Stimulated activated CD4-positive, alpha-beta T cell treated with anti-CD3 and anti-CD28 coated beads, Interleukin-15, amount 100 ng/mL, for 1 hour (primary cell): ENCODE results near the gene SP2.

Experiments
- DNase-seq, 2 donors: peaks; one replicate each; pipeline ENCODE4 v3.0.0-alpha.2; 2020; ENCODE audit warnings: low read depth in 1 of 2, low spot score in 1 of 2

SP2 gene

GRCh38 chr17:47889734-47890529 is 6.1 kb upstream of the SP2 start:
- DNase-seq = peak; percentile 84 to 91

DNA sequence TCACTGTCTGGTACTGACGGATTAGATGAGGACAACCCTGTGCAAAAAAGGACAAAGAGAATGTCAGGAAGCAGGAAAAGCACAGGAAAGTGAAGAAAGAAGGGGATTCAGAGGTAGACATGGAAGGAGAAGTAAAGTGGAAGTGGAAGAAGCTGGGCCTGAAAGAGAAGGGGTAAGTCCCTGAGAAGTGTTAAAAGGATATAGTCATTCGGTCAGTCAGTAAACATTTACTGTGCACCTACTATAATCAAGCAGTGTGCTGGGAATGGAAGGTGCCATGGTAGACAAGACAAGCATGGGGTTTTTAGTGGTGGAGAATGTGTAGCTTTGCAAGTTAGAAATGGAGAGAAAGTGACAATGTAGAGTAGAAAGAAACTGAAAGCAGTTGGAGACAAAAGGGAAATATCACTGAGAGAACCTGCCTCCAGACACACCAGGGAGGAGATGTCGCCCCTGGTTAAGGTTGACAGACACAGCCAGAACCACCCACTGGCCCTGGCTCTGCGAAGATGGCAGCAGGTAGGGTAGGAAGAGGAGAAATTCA is 4.4 kb upstream of the SP2 start:
- no peak for DNase-seq

DNA sequence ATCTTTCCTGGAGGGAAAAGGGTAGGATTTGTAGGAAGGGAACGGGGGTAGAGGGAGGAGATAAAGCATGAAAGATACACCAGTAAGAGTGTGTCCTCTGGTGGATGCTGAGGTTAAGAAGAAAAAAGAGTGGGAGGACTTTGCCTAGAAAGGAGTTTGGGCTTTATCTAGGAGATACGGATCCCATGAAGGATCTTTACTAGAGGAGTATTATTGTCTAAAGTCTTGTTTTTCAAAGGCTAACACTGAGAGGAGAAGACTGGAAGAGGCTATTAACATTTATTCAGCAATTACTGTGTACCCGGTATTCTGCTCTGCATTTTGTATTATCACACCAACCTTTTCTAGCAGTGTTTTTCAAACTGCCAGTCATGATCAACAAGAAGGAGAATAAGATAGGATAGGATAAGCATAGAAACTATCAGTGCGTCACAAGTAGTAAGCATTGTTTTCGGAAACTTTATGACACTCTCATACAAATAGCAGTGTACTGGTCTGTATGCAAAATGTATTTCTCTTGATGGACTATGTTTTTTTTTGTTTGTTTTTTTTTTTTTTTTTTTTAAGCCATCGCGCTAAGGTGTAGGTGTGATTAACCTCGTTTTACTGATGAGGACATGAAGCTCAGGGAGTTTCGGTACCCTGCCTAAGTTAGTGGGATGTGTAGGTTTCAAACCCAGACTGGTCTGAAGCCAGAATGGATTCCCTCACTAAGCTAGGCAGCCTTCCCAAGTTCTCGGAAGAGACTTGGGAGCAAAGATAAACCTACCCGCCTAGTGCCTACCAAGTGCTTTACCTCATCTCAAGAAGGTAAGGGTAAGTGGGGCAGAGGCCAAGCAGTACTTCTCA is 1.3 kb upstream of the SP2 start:
- no peak for DNase-seq

DNA sequence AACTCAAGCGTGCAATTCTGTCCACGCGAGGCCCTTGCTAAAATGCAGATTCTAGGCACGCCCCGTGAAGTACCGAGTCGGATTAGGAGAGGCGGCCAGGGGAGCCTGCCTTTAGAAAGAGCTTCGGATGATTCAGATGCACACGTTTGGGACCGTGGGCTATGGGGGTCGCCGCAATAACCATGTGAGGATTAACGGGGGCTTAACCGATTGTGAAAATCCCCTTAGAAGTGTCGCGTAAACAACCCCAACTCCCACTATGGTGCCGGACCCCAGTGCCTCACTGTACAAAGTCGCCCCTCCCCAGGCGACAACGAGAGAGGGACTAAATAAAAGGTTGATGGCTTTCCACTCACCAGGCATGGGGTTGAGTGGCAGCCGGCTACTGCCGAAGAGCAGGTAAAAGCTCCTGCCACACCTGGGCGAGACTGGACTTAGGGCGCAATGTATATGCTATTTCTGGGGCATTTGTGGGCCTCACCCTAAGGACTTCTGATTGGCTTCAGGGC is 635 bp upstream of the SP2 start:
- DNase-seq = peak in 1 of 2 donors; percentile 3

DNA sequence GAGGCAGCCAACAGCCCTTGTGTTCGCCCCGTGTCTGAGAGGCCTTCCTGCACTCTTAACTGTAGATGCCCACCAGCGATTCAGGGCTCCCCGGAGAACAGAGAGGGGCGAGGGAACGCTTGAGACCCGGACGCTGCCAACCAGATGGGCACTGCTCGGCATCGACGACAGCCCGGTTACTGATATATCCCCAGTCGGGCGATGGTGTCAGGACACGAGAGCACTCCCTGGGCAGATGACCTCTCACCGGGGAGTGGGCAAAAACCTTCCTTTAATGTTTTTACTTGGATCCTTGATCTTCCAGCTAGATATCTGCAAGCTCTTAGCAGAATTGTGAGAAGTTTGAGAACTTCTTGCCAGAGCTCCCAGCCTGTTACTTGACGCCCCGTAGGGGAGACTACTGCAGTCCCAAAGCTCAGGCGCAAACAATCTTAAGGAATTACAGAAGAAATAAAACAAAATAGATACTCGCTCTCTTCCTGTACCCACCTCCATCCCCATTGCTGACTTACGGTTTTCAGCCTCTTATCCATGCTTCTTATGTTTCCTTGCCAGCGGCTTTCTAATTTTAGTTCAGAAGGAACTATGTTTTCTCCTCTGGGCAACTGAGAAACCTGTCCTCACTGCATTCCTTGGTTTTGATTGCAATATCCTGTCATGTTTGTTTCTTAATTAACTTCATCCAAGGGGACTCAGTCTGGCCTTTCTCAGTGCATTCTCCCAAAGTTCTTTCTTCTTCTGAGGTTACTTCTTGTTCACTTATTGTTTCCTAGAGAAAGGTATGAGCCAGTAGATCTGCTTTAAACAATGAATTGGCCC is 845 bp downstream of the SP2 start:
- no peak for DNase-seq

DNA sequence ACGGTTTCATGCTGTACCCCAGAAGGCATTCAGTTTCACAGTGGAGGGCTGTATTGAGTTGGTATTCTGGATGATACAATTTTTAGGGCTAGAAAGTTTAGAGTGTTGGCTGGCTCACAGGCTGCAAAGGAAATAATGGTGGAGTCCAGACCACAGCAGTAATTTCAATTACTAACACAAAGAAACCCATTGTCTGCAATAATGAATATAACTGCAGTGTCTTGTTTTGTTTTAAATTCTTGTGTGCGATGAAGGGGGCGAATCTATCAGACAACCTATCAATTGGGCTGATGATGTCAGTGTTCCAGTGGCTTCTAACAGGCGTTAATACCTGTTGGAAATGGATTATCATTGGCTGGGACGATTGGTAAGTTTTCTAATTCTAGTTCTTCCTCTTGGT is 1.5 kb downstream of the SP2 start:
- DNase-seq = no peak

GRCh38 chr17:47898241-47898640 is 2.2 kb downstream of the SP2 start:
- DNase-seq = no peak

GRCh38 chr17:47899643-47900042 is 3.6 kb downstream of the SP2 start:
- no peak for DNase-seq

GRCh38 chr17:47901423-47901822 is 5.4 kb downstream of the SP2 start:
- DNase-seq = no peak

- DNase-seq = no peak
Measured at GRCh38 chr17:47902039-47902744, 6.2 kb downstream of the SP2 start.

DNA sequence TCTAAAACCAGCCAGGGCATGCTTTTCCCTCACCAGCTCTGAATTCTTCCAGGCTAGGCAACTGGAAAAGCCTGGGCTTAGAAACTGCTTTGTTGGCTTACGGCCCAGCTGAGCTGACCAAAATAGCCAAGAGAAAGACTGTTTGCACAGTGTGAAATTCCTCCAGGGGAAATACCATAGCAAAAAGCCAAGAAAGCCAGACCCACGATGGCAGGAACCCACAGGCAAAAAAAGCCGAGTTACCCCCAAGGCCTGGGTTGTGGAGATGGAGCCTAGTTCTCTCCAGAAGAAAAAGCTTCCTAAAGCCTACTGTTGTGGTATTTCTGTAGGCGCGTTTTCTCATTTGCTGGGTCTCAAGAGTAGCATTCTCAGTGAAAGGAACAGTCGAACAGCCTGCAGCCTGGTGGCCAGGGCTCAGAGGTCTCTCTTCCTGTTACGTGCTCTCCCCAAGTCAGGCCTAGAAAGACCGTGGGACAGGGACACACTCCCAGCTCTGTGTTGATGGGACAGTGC is 9.2 kb downstream of the SP2 start:
- no peak for DNase-seq

DNA sequence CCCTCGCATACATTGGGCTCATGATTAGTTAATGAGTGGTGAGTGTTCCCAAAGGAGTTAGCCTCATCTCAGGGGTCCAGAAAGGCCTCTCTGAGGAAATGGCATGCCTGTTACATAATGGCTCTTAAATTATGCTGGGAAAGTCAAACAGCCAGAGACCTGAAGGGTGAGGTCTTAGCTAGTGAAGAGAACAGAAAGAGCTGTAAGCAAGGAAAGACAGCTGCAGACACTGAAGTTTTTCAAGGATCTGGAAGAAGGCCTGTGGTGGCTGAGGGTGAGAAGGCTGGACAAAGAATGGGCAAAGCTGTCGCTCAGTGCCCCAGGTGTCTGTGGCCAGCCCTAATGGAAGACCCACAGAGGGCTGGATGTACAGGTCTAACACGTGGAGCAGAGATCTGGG is 10.4 kb downstream of the SP2 start:
- DNase-seq = no peak

- no peak for DNase-seq
Measured at GRCh38 chr17:47907932-47908562, 12.0 kb downstream of the SP2 start.

DNA sequence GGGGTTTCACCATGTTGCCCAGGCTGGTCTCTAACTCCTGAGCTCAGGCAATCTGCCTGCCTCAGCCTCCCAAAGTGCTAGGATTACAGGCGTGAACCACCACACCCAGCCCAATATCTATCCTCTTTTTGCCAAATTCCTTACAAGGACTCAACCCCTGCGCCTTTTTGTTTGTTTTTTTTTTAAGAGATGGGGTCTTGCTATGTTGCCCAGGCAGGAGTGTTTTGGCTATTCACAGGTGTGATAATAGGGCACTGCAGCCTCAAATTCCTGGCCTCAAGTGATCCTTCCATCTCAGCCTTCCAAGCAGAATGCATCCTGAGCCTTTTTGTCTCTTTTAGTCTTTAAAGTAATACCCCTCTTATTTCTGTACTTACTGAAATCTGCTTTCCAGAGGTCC is 17.0 kb downstream of the SP2 start:
- DNase-seq = no peak

DNA sequence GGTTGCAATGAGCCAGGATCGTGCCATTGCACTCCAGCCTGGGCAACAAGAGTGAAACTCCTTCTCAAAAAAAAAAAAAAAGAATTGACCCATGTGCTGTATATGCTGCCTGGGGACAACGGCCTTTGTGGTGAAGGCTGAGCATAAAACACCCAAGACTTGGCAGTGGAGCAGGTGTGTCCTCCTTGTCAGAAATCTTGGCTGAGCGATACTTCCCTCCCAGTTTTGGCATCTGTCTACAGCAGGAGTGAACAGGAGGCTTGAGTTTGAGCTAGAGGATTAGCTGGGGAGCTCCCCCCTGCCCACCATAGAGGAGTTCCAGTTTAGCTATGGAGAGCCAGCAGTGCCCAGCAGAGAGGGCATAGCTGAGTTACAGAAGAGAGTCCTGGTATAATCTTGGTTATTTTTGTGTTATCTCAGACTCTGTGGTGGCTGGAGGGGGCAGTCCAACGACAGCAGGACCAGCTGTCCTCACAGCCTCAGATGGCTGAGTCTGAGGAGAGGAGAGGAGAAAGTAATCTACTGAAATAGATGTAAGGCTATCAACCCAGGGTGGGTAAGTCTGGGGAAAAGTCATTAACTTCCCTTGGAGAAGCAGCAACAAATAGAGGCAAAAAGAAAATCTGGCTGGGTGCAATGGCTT is 18.4 kb downstream of the SP2 start:
- no peak for DNase-seq

DNA sequence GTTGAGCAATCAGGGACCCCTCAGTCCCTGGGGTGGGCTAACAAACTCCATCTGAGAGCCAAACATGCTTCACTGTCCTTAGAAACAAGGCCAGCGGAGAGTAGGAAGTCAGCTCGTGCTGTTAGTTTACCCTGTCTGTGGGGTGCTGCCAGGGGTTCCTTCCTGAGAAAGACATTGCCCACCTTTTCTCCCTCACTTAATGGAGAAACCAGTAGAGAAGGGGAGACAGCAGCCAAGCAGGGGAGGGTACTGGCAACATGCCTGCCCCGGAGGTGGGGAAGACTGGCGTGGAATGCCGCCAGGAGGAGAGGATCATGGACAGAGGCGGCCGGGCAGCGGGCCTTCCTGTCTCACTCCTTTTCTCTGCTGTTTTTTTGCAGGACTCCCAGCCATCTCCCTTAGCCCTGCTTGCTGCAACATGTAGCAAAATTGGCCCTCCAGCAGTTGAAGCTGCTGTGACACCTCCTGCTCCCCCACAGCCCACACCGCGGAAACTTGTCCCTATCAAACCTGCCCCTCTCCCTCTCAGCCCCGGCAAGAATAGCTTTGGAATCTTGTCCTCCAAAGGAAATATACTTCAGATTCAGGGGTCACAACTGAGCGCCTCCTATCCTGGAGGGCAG is 19.9 kb downstream of the SP2 start:
- DNase-seq = no peak

GRCh38 chr17:47916489-47917208 is 20.6 kb downstream of the SP2 start:
- no peak for DNase-seq

- DNase-seq = no peak
Measured at GRCh38 chr17:47917581-47917980, 21.5 kb downstream of the SP2 start.
